ENCODE data around the gene CASZ1.

CASZ1 gene

GRCh38 chr1:10775763-10776162 lies 20.7 kb downstream of the CASZ1 start:
- no peak for DNase-seq (ENCODE audit: low spot score)

- DNase-seq (ENCODE audit: low spot score) = no peak
Measured at GRCh38 chr1:10774615-10775310, 21.7 kb downstream of the CASZ1 start.

GRCh38 chr1:10773851-10774614 lies 22.4 kb downstream of the CASZ1 start:
- DNase-seq (ENCODE audit: low spot score) = no peak

- no peak for DNase-seq (ENCODE audit: low spot score)
Measured at GRCh38 chr1:10773376-10773775, 23.1 kb downstream of the CASZ1 start.

- no peak for DNase-seq (ENCODE audit: low spot score)
Measured at GRCh38 chr1:10772711-10773110, 23.7 kb downstream of the CASZ1 start.

- no peak for DNase-seq (ENCODE audit: low spot score)
Measured at GRCh38 chr1:10771789-10772188, 24.7 kb downstream of the CASZ1 start.

- no peak for DNase-seq (ENCODE audit: low spot score)
Measured at GRCh38 chr1:10768552-10768951, 27.9 kb downstream of the CASZ1 start.

GRCh38 chr1:10767282-10767681 lies 29.2 kb downstream of the CASZ1 start:
- no peak for DNase-seq (ENCODE audit: low spot score)

GRCh38 chr1:10765734-10766478 lies 30.5 kb downstream of the CASZ1 start:
- DNase-seq (ENCODE audit: low spot score) = no peak

GRCh38 chr1:10765304-10765703 lies 31.1 kb downstream of the CASZ1 start:
- DNase-seq (ENCODE audit: low spot score) = no peak

- DNase-seq (ENCODE audit: low spot score) = no peak
Measured at GRCh38 chr1:10764296-10764798, 32.1 kb downstream of the CASZ1 start.

GRCh38 chr1:10762875-10763274 lies 33.6 kb downstream of the CASZ1 start:
- DNase-seq (ENCODE audit: low spot score) = no peak

- no peak for DNase-seq (ENCODE audit: low spot score)
Measured at GRCh38 chr1:10762153-10762523, 34.3 kb downstream of the CASZ1 start.

GRCh38 chr1:10761503-10762152 lies 34.8 kb downstream of the CASZ1 start:
- DNase-seq (ENCODE audit: low spot score) = no peak

GRCh38 chr1:10760566-10761502 lies 35.6 kb downstream of the CASZ1 start:
- DNase-seq (ENCODE audit: low spot score) = no peak

GRCh38 chr1:10759413-10760200 lies 36.8 kb downstream of the CASZ1 start:
- DNase-seq (ENCODE audit: low spot score) = no peak

- DNase-seq (ENCODE audit: low spot score) = no peak
Measured at GRCh38 chr1:10756842-10757241, 39.6 kb downstream of the CASZ1 start.

GRCh38 chr1:10755970-10756521 lies 40.4 kb downstream of the CASZ1 start:
- no peak for DNase-seq (ENCODE audit: low spot score)

- DNase-seq (ENCODE audit: low spot score) = no peak
Measured at GRCh38 chr1:10754568-10755329, 41.7 kb downstream of the CASZ1 start.

Measured in Ammon's horn (tissue), 1 donor.